Ecto neural progenitor cell (in vitro differentiated cells): ENCODE results near the gene CIB4.

Experiments
- DNase-seq: peaks from one replicate; pipeline ENCODE4 v3.0.0-alpha.2; 2018; ENCODE audit warnings: low spot score

Gene CIB4

GRCh38 chr2:26581991-26582842, 58.9 kb downstream of the CIB4 start:
- peak; percentile 42 for DNase-seq

GRCh38 chr2:26581266-26581990, 59.7 kb downstream of the CIB4 start:
- peak; percentile 25 for DNase-seq

GRCh38 chr2:26580751-26581150, 60.4 kb downstream of the CIB4 start:
- peak; percentile 19 for DNase-seq

GRCh38 chr2:26580151-26580550, 61.0 kb downstream of the CIB4 start:
- DNase-seq: peak; percentile 34

- DNase-seq: no peak
Measured at GRCh38 chr2:26579723-26580040, 61.5 kb downstream of the CIB4 start.

GRCh38 chr2:26579025-26579722, 62.0 kb downstream of the CIB4 start:
- DNase-seq: no peak

GRCh38 chr2:26578581-26578980, 62.6 kb downstream of the CIB4 start:
- no peak for DNase-seq

- no peak for DNase-seq
Measured at GRCh38 chr2:26578113-26578458, 63.1 kb downstream of the CIB4 start.

- DNase-seq: peak; percentile 84
Measured at GRCh38 chr2:26577442-26578112, 63.6 kb downstream of the CIB4 start.

GRCh38 chr2:26576565-26577441, 64.4 kb downstream of the CIB4 start:
- no peak for DNase-seq

- no peak for DNase-seq
Measured at GRCh38 chr2:26575836-26576564, 65.2 kb downstream of the CIB4 start.

GRCh38 chr2:26574900-26575560, 66.1 kb downstream of the CIB4 start:
- DNase-seq: no peak

- DNase-seq: no peak
Measured at GRCh38 chr2:26574066-26574899, 66.9 kb downstream of the CIB4 start.

GRCh38 chr2:26573241-26573925, 67.8 kb downstream of the CIB4 start:
- DNase-seq: no peak

GRCh38 chr2:26572591-26572990, 68.6 kb downstream of the CIB4 start:
- no peak for DNase-seq

GRCh38 chr2:26571316-26571715, 69.8 kb downstream of the CIB4 start:
- no peak for DNase-seq

GRCh38 chr2:26570083-26570430, 71.1 kb downstream of the CIB4 start:
- DNase-seq: no peak

- peak; percentile 42 for DNase-seq
Measured at GRCh38 chr2:26569216-26570082, 71.7 kb downstream of the CIB4 start.
